HTR-8/SVneo (cell line): ENCODE measurements around the gene SMIM33.
A peak's percentile ranks its signal among the peaks of the same experiment; 100 is the strongest.

Source experiments
- DNase-seq: peaks from one replicate; pipeline ENCODE4 v3.0.0; 2011; ENCODE audit warnings: low spot score, mixed read lengths; ENCODE audit not compliant: insufficient read length
- FAIRE-seq: peaks from 2 replicates; lab custom pipeline; 2011; peaks lifted over from hg19 to GRCh38; lab: Jason Lieb, UNC

The SMIM33 gene

GRCh38 chr5:139517683-139518564 lies 47.1 kb downstream of the SMIM33 start:
- peak; percentile 4 for FAIRE-seq
- peak; percentile 91 for DNase-seq
